Calu3 (cell line): ENCODE data around the gene SMC5. TPM values are rescaled to one million over a fixed set of nuclear protein-coding genes. Genes with fewer than 3 reads are reported as not detected.
"Not testable (repeated sequence)": the region's sequence is repeated elsewhere in the genome, so short reads cannot be mapped to it uniquely, and the experiment has no call there.

Experiments
- BruUV-seq: library from RNA; stranded (reverse); fragments of 400-500 nt; replicated peaks from 2 replicates; lab custom pipeline; 2021; lab: Mats Ljungman, UMichigan
- CTCF ChIA-PET: fragments of 300-600 bp; sonication (Branson Sonifier 250); formaldehyde crosslinking; loops from one replicate; lab custom pipeline; 2022; ENCODE audit warnings: antibody characterized with exemption; lab: Charles Lee
- DNase-seq: peaks from one replicate; pipeline ENCODE4 v3.0.0; 2022
- H3K27ac Mint-ChIP-seq: one replicate; pipeline ENCODE4 v1.8.0; 2022; ENCODE audit warnings: mixed read lengths; ENCODE audit not compliant: unreplicated experiment
- H3K27me3 Mint-ChIP-seq: one replicate; pipeline ENCODE4 v1.8.0; 2022; ENCODE audit warnings: mixed read lengths; ENCODE audit not compliant: unreplicated experiment
- H3K36me3 Mint-ChIP-seq: one replicate; pipeline ENCODE4 v1.8.0; 2022; ENCODE audit warnings: mild to moderate bottlenecking, moderate library complexity, mixed read lengths; ENCODE audit not compliant: insufficient read depth, unreplicated experiment
- H3K4me1 Mint-ChIP-seq: one replicate; pipeline ENCODE4 v1.8.0; 2022; ENCODE audit warnings: mild to moderate bottlenecking, low read depth, mixed read lengths; ENCODE audit not compliant: unreplicated experiment
- H3K4me3 Mint-ChIP-seq: one replicate; pipeline ENCODE4 v1.8.0; 2022; ENCODE audit warnings: mild to moderate bottlenecking, low read depth, moderate library complexity, mixed read lengths; ENCODE audit not compliant: unreplicated experiment
- H3K9me3 Mint-ChIP-seq: one replicate; pipeline ENCODE4 v1.8.0; 2022; ENCODE audit warnings: low read depth, mixed read lengths; ENCODE audit not compliant: unreplicated experiment
- intact Hi-C: fragments of 100-400 bp; cut with micrococcal nuclease; formaldehyde crosslinking; loops from one replicate; pipeline ENCODE4 v1.10.0; 2022; ENCODE audit not compliant: unreplicated experiment
- total RNA-seq: library from RNA; stranded (reverse); gene quantifications from 2 replicates; pipeline ENCODE4 v1.2.3, GENCODE V29; 2022
- TF ChIP-seq, protein P1 (sequence below): fragments of 200-600 bp; IDR thresholded peaks from one replicate; pipeline ENCODE4 v1.8.0; 2022; ENCODE audit warnings: antibody characterized with exemption; ENCODE audit not compliant: unreplicated experiment

The SMC5 gene
- total RNA-seq, 1 experiment from 2014 or later = 28.6 TPM

DNA sequence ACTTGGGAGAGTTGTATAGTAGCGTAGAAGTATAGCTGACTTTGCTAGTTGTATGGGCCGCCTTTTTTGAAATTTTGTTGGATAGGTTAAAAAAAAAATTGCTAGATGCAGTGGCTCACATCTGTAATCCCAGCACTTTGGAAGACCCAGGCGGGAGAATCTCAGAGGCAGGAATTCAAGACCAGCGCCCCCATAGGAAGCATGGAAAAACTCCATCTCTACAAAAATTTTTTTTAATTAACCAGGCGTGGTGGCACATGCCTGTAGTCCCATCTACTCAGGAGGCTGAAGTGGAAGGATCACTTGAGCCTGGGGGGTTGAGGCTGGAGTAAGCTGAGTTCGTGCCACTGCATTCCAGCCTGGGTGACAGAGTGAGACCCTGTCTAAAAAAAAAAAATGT lies 59.2 kb downstream of the SMC5 start:
- H3K9me3 Mint-ChIP-seq = no peaks in the 10 kb centered on the region
- H3K4me1 Mint-ChIP-seq = no peaks in the 10 kb centered on the region
- H3K4me3 Mint-ChIP-seq = no peak overlapping the region
- intact Hi-C loops = no loop called here
- H3K36me3 Mint-ChIP-seq = peaks cover 7% of the 10 kb centered on the region
- TF ChIP-seq, protein P1, sequence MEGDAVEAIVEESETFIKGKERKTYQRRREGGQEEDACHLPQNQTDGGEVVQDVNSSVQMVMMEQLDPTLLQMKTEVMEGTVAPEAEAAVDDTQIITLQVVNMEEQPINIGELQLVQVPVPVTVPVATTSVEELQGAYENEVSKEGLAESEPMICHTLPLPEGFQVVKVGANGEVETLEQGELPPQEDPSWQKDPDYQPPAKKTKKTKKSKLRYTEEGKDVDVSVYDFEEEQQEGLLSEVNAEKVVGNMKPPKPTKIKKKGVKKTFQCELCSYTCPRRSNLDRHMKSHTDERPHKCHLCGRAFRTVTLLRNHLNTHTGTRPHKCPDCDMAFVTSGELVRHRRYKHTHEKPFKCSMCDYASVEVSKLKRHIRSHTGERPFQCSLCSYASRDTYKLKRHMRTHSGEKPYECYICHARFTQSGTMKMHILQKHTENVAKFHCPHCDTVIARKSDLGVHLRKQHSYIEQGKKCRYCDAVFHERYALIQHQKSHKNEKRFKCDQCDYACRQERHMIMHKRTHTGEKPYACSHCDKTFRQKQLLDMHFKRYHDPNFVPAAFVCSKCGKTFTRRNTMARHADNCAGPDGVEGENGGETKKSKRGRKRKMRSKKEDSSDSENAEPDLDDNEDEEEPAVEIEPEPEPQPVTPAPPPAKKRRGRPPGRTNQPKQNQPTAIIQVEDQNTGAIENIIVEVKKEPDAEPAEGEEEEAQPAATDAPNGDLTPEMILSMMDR = no peak
- CTCF ChIA-PET = no interaction called here
- no peaks in the 10 kb centered on the region for H3K27me3 Mint-ChIP-seq
- no TSS peak for BruUV-seq
- no peak for DNase-seq
- H3K27ac Mint-ChIP-seq = no peak overlapping the region

- H3K27ac Mint-ChIP-seq = no peak overlapping the region
- no TSS peak for BruUV-seq
- intact Hi-C loops = no loop called here
- H3K36me3 Mint-ChIP-seq = peaks cover 5% of the 10 kb centered on the region
- H3K9me3 Mint-ChIP-seq = no peaks in the 10 kb centered on the region
- H3K4me1 Mint-ChIP-seq = no peaks in the 10 kb centered on the region
- CTCF ChIA-PET = no interaction called here
- no peak for DNase-seq
- no peak overlapping the region for H3K4me3 Mint-ChIP-seq
- TF ChIP-seq, protein P1 = no peak
- no peaks in the 10 kb centered on the region for H3K27me3 Mint-ChIP-seq
Measured at GRCh38 chr9:70322096-70322495, 63.3 kb downstream of the SMC5 start.

DNA sequence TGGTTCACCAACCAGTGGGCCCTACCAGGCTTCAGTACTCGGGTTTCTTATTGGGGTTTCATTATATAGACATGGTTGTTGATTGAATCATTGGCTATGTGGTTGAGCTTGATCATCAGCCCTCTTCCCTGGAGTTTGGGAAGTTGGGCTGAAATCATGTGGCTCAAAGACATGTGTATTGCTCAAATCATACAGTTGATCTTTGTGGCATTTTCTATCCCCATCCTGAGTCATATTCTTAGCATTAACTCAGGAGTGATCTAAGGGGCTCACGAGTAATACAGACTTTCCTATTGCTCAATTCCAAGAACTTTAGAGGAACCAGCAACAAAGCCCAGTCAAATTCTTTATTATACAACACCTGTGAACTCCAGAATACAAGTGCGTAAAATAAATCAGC lies 66.2 kb downstream of the SMC5 start:
- peaks cover 7% of the 10 kb centered on the region for H3K4me1 Mint-ChIP-seq
- H3K4me3 Mint-ChIP-seq = no peak overlapping the region
- intact Hi-C loops = no loop called here
- BruUV-seq = no TSS peak
- no peak overlapping the region for H3K27ac Mint-ChIP-seq
- H3K36me3 Mint-ChIP-seq = peaks cover 5% of the 10 kb centered on the region
- no peak for DNase-seq
- TF ChIP-seq, protein P1 = no peak
- CTCF ChIA-PET = no interaction called here
- no peaks in the 10 kb centered on the region for H3K27me3 Mint-ChIP-seq
- H3K9me3 Mint-ChIP-seq = no peaks in the 10 kb centered on the region

GRCh38 chr9:70328625-70329024 lies 69.8 kb downstream of the SMC5 start:
- intact Hi-C loops, H3K4me3 Mint-ChIP-seq, H3K9me3 Mint-ChIP-seq, H3K4me1 Mint-ChIP-seq, BruUV-seq, DNase-seq, H3K27me3 Mint-ChIP-seq, CTCF ChIA-PET, H3K27ac Mint-ChIP-seq: not testable (repeated sequence)
- peaks cover 11% of the 10 kb centered on the region for H3K36me3 Mint-ChIP-seq

GRCh38 chr9:70340572-70340971 lies 81.8 kb downstream of the SMC5 start:
- Mint-ChIP-seq H3K9me3 (no peaks in the 10 kb centered on the region), H3K36me3 (no peaks in the 10 kb centered on the region), H3K4me3 (no peak overlapping the region), H3K27ac (no peak overlapping the region), H3K27me3 (no peaks in the 10 kb centered on the region), H3K4me1 (no peaks in the 10 kb centered on the region)
- intact Hi-C loops = loop anchor here (1.0 to 2.0 kb wide), 2 partner anchors 144 to 262 kb away; no protein-coding TSS in a partner anchor
- DNase-seq = no peak
- BruUV-seq = no TSS peak
- TF ChIP-seq, protein P1 = no peak
- CTCF ChIA-PET = interaction anchor here (0.6 to 2.2 kb wide), 2 partner anchors 10 to 262 kb away, joined by 9 to 18 read pairs; no protein-coding TSS in a partner anchor
